ENCODE results near the gene PTAR1. TPM values are rescaled to one million over a fixed set of nuclear protein-coding genes. Genes with fewer than 3 reads are reported as not detected.
"Not testable (repeated sequence)": the region's sequence is repeated elsewhere in the genome, so short reads cannot be mapped to it uniquely, and the experiment has no call there.

Gene PTAR1, protein sequence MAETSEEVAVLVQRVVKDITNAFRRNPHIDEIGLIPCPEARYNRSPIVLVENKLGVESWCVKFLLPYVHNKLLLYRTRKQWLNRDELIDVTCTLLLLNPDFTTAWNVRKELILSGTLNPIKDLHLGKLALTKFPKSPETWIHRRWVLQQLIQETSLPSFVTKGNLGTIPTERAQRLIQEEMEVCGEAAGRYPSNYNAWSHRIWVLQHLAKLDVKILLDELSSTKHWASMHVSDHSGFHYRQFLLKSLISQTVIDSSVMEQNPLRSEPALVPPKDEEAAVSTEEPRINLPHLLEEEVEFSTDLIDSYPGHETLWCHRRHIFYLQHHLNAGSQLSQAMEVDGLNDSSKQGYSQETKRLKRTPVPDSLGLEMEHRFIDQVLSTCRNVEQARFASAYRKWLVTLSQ
- total RNA-seq: 45.9 TPM

GRCh38 chr9:69759421-69760277 lies at the start of gene PTAR1:
PTAR1 (minus strand) TSS chr9:69760011; CDS start chr9:69759938, 73 bp downstream.
- H3K9me3 ChIP-seq (ENCODE audit: control insufficient read depth in 3 of 3, low read length in 3 of 3): no peaks in the 10 kb centered on the region
- peak within 1 kb of the TSS; percentile 94 for H3K27ac ChIP-seq (ENCODE audit: low read depth, low read length)
- no peaks in the 10 kb centered on the region for H3K27me3 ChIP-seq (ENCODE audit: control insufficient read depth in 3 of 3, insufficient read depth in 3 of 3, low read length in 3 of 3)
- H3K4me3 ChIP-seq (ENCODE audit: low read length in 3 of 3): peak within 1 kb of the TSS; percentile 85 to 96 (median 95)
- peaks cover 6 to 12% (median 7%) of the 10 kb centered on the region in 3 donors for H3K4me1 ChIP-seq (ENCODE audit: control insufficient read depth in 3 of 3, insufficient read depth in 3 of 3, low read length in 3 of 3)
- no peaks in the 10 kb centered on the region for H3K36me3 ChIP-seq (ENCODE audit: control insufficient read depth in 3 of 3, insufficient read depth in 3 of 3, low read length in 3 of 3)
- H3K9ac ChIP-seq (ENCODE audit: low read depth in 1 of 3, low read length in 3 of 3): peak within 1 kb of the TSS; percentile 88 to 94 (median 93)

DNA sequence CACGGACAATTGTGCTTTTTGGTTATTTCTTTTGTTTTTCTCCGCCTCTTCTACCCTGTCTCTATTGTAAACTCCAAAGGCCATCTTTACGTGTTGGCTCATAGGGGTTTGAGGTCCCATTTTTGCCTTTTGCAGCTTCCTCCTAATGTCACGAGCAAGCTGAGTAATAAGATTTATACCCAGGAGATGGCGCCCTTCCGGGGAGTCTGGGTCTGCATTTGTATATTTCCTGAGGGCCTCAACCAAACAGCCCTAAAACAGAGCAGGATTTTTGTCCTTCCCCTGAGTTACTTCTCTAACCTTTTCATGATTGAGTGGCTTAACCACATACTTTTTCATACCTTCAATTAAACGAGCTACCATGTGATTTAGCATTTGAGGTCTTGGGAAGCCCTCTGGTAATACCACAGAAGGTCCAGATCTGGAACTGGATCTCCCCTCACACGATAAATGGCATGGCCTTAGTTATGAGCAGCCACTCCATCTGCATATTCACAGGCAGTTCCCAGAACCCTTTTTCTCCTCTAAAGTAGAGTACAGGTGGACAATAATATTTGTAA lies 49.6 kb upstream of the PTAR1 start:
- no peaks in the 10 kb centered on the region for H3K9me3 ChIP-seq (ENCODE audit: control insufficient read depth in 3 of 3, low read length in 3 of 3)
- H3K36me3 ChIP-seq (ENCODE audit: control insufficient read depth in 3 of 3, insufficient read depth in 3 of 3, low read length in 3 of 3): no peaks in the 10 kb centered on the region
- no peak overlapping the region for H3K4me3 ChIP-seq (ENCODE audit: low read length in 3 of 3)
- peaks cover 0 to under 1% (median 0%) of the 10 kb centered on the region in 3 donors for H3K27me3 ChIP-seq (ENCODE audit: control insufficient read depth in 3 of 3, insufficient read depth in 3 of 3, low read length in 3 of 3)
- no peak overlapping the region for H3K9ac ChIP-seq (ENCODE audit: low read depth in 1 of 3, low read length in 3 of 3)
- no peak overlapping the region for H3K27ac ChIP-seq (ENCODE audit: low read depth, low read length)
- no peaks in the 10 kb centered on the region for H3K4me1 ChIP-seq (ENCODE audit: control insufficient read depth in 3 of 3, insufficient read depth in 3 of 3, low read length in 3 of 3)

DNA sequence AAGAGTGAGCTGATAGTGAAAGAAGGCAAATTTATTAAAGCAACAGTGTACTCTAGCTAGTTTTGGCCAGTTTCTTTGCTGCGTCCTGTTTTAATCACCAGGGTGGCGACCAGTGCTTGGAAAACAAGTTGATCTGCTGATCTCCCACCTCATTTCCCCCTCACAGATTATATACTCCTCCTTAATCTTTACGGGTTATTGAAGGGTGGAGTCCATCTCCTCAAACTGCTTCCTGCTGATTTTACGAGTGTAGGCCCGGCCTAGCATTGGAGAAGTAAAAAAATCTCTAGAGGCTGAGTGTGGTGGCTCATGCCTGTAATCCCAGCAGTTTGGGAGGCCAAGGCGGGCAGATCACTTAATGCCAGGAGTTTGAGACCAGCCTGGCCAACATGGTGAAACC lies 46.8 kb upstream of the PTAR1 start:
- Histone ChIP-seq H3K4me1 (ENCODE audit: control insufficient read depth in 3 of 3, insufficient read depth in 3 of 3, low read length in 3 of 3) (no peaks in the 10 kb centered on the region), H3K4me3 (ENCODE audit: low read length in 3 of 3) (no peak overlapping the region), H3K9me3 (ENCODE audit: control insufficient read depth in 3 of 3, low read length in 3 of 3) (no peaks in the 10 kb centered on the region), H3K27ac (ENCODE audit: low read depth, low read length) (no peak overlapping the region), H3K9ac (ENCODE audit: low read depth in 1 of 3, low read length in 3 of 3) (no peak overlapping the region), H3K36me3 (ENCODE audit: control insufficient read depth in 3 of 3, insufficient read depth in 3 of 3, low read length in 3 of 3) (no peaks in the 10 kb centered on the region), H3K27me3 (ENCODE audit: control insufficient read depth in 3 of 3, insufficient read depth in 3 of 3, low read length in 3 of 3) (no peaks in the 10 kb centered on the region)

GRCh38 chr9:69805962-69806515 lies 46.2 kb upstream of the PTAR1 start:
- Histone ChIP-seq H3K4me1 (ENCODE audit: control insufficient read depth in 3 of 3, insufficient read depth in 3 of 3, low read length in 3 of 3) (no peaks in the 10 kb centered on the region), H3K9ac (ENCODE audit: low read depth in 1 of 3, low read length in 3 of 3) (no peak overlapping the region), H3K36me3 (ENCODE audit: control insufficient read depth in 3 of 3, insufficient read depth in 3 of 3, low read length in 3 of 3) (no peaks in the 10 kb centered on the region), H3K27ac (ENCODE audit: low read depth, low read length) (no peak overlapping the region), H3K9me3 (ENCODE audit: control insufficient read depth in 3 of 3, low read length in 3 of 3) (no peaks in the 10 kb centered on the region), H3K27me3 (ENCODE audit: control insufficient read depth in 3 of 3, insufficient read depth in 3 of 3, low read length in 3 of 3) (no peaks in the 10 kb centered on the region), H3K4me3 (ENCODE audit: low read length in 3 of 3) (no peak overlapping the region)

- H3K27me3 ChIP-seq (ENCODE audit: control insufficient read depth in 3 of 3, insufficient read depth in 3 of 3, low read length in 3 of 3): no peaks in the 10 kb centered on the region
- no peak overlapping the region for H3K4me3 ChIP-seq (ENCODE audit: low read length in 3 of 3)
- H3K36me3 ChIP-seq (ENCODE audit: control insufficient read depth in 3 of 3, insufficient read depth in 3 of 3, low read length in 3 of 3): no peaks in the 10 kb centered on the region
- no peak overlapping the region for H3K9ac ChIP-seq (ENCODE audit: low read depth in 1 of 3, low read length in 3 of 3)
- H3K9me3 ChIP-seq (ENCODE audit: control insufficient read depth in 3 of 3, low read length in 3 of 3): no peaks in the 10 kb centered on the region
- H3K27ac ChIP-seq (ENCODE audit: low read depth, low read length): no peak overlapping the region
- H3K4me1 ChIP-seq (ENCODE audit: control insufficient read depth in 3 of 3, insufficient read depth in 3 of 3, low read length in 3 of 3): no peaks in the 10 kb centered on the region
Observed at GRCh38 chr9:69801989-69802388, 42.2 kb upstream of the PTAR1 start.

GRCh38 chr9:69800027-69800426 lies 40.2 kb upstream of the PTAR1 start:
- H3K27me3 ChIP-seq (ENCODE audit: control insufficient read depth in 3 of 3, insufficient read depth in 3 of 3, low read length in 3 of 3); H3K4me1 ChIP-seq (ENCODE audit: control insufficient read depth in 3 of 3, insufficient read depth in 3 of 3, low read length in 3 of 3); H3K9ac ChIP-seq (ENCODE audit: low read depth in 1 of 3, low read length in 3 of 3); H3K27ac ChIP-seq (ENCODE audit: low read depth, low read length); H3K9me3 ChIP-seq (ENCODE audit: control insufficient read depth in 3 of 3, low read length in 3 of 3); H3K4me3 ChIP-seq (ENCODE audit: low read length in 3 of 3); H3K36me3 ChIP-seq (ENCODE audit: control insufficient read depth in 3 of 3, insufficient read depth in 3 of 3, low read length in 3 of 3): not testable (repeated sequence)

DNA sequence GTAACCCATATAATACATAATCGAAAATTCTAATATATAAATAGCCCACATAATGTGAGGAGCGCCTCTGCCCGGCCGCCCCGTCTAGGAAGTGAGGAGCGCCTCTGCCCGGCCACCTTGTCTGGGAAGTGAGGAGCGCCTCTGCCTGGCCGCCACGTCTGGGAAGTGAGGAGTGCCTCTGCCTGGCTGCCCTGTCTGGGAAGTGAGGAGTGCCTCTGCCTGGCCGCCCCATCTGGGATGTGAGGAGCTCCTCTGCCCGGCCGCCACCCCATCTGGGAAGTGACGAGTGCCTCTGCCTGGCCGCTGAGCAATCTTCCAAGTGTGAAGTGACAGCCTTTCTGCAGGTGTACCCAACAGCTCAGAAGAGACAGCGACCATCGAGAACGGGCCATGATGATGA lies 39.7 kb upstream of the PTAR1 start:
- not testable (repeated sequence) for H3K9me3 ChIP-seq (ENCODE audit: control insufficient read depth in 3 of 3, low read length in 3 of 3); H3K27ac ChIP-seq (ENCODE audit: low read depth, low read length); H3K27me3 ChIP-seq (ENCODE audit: control insufficient read depth in 3 of 3, insufficient read depth in 3 of 3, low read length in 3 of 3); H3K36me3 ChIP-seq (ENCODE audit: control insufficient read depth in 3 of 3, insufficient read depth in 3 of 3, low read length in 3 of 3); H3K4me1 ChIP-seq (ENCODE audit: control insufficient read depth in 3 of 3, insufficient read depth in 3 of 3, low read length in 3 of 3); H3K9ac ChIP-seq (ENCODE audit: low read depth in 1 of 3, low read length in 3 of 3); H3K4me3 ChIP-seq (ENCODE audit: low read length in 3 of 3)

DNA sequence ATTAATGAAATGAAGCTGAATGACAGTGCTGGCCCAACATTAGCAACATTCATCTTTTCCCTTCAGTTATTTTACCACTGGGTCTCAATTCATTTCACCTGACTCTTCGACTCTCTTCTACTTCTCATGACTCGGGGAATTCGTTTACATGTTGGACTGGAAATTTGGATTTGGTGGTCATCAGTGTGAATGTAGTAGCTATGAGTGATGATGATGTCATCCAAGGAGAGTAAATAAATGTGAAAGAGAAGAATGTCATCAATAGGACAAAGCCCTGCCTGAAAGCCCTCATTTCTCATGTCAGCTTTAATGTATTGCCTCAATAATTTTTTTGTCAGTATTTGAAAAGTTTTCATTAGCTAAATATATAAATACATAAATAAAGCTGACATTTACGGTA lies 38.9 kb upstream of the PTAR1 start:
- H3K9me3 ChIP-seq (ENCODE audit: control insufficient read depth in 3 of 3, low read length in 3 of 3): no peaks in the 10 kb centered on the region
- no peaks in the 10 kb centered on the region for H3K27me3 ChIP-seq (ENCODE audit: control insufficient read depth in 3 of 3, insufficient read depth in 3 of 3, low read length in 3 of 3)

DNA sequence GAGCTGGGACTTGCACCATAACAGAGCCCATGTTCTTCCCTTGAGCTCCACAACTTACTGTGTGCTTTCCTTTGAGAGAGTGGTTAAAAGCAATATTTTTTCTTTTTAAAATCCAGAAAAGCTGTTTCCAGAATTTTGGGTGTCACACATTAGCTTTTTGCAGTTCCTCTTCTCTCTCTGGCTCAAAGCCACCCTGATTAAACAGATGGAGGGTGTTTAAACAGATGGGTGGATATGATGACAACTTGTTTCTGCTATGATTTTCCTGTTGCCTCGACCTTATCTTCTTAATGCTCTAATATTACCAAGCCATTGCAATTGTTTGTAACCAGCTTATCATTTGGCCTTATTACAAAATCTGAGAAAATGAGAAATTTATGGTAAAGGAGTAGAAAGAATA lies 37.9 kb upstream of the PTAR1 start:
- Histone ChIP-seq H3K27ac (ENCODE audit: low read depth, low read length) (no peak overlapping the region), H3K4me3 (ENCODE audit: low read length in 3 of 3) (no peak overlapping the region), H3K27me3 (ENCODE audit: control insufficient read depth in 3 of 3, insufficient read depth in 3 of 3, low read length in 3 of 3) (no peaks in the 10 kb centered on the region), H3K9me3 (ENCODE audit: control insufficient read depth in 3 of 3, low read length in 3 of 3) (no peaks in the 10 kb centered on the region), H3K4me1 (ENCODE audit: control insufficient read depth in 3 of 3, insufficient read depth in 3 of 3, low read length in 3 of 3) (no peaks in the 10 kb centered on the region), H3K9ac (ENCODE audit: low read depth in 1 of 3, low read length in 3 of 3) (no peak overlapping the region), H3K36me3 (ENCODE audit: control insufficient read depth in 3 of 3, insufficient read depth in 3 of 3, low read length in 3 of 3) (no peaks in the 10 kb centered on the region)

More for the DNA sequence above, 38.9 kb upstream of the PTAR1 start:
- H3K27ac ChIP-seq (ENCODE audit: low read depth, low read length): no peak overlapping the region
- H3K4me1 ChIP-seq (ENCODE audit: control insufficient read depth in 3 of 3, insufficient read depth in 3 of 3, low read length in 3 of 3): no peaks in the 10 kb centered on the region
- H3K36me3 ChIP-seq (ENCODE audit: control insufficient read depth in 3 of 3, insufficient read depth in 3 of 3, low read length in 3 of 3): no peaks in the 10 kb centered on the region
- H3K4me3 ChIP-seq (ENCODE audit: low read length in 3 of 3): no peak overlapping the region
- no peak overlapping the region for H3K9ac ChIP-seq (ENCODE audit: low read depth in 1 of 3, low read length in 3 of 3)
